Measurements from ENCODE around the gene ZDHHC23. TPM values are rescaled to one million over a fixed set of nuclear protein-coding genes. Genes with fewer than 3 reads are reported as not detected.

The ZDHHC23 gene, protein sequence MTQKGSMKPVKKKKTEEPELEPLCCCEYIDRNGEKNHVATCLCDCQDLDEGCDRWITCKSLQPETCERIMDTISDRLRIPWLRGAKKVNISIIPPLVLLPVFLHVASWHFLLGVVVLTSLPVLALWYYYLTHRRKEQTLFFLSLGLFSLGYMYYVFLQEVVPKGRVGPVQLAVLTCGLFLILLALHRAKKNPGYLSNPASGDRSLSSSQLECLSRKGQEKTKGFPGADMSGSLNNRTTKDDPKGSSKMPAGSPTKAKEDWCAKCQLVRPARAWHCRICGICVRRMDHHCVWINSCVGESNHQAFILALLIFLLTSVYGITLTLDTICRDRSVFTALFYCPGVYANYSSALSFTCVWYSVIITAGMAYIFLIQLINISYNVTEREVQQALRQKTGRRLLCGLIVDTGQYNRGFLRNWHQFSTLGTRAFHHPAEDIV
- total RNA-seq, result 1 to 10 TPM; 1.1 to 1.4 (median 1.3) TPM
- 1 to 10 TPM; 3.9 to 8.0 (median 4.2) TPM for polyA plus RNA-seq

DNA sequence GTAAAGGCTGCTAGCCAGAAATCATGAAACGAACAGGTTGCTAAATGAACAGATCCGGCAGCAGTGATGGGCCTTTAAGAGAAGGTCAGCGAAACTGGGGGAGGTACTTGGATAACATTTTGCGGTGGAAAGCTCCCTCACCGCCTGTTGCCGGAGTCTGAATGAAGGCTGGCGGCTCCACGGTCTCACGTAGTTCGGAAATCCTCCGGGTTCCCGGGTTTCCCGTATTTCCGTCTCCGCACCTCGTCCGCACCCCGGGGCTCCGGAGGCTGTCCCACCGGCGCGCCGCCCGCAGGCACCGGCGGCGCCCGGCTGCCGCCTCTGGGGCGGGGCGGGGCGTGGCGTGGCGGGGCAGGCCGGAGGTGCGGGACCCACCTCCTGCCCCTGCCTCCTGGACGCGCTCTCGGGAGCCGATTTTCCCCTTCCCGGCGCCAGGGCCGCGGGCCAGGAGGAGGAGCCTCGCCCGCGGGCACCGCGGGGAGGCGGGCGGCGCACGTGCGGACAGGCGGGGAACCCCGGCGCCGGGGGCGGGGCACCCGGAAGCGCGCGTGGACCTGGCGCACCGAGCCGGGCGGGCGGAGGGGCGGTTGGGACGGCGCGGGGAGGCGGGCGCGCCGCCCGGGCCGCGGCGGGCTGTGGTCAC lies at the start of gene ZDHHC23:
Gene ZDHHC23 (plus strand): TSS at position 642 of the 643 bp plus-strand sequence. CDS start 790 bp downstream, outside the sequence.
- Histone ChIP-seq H3K27ac (peak within 1 kb of the TSS; percentile 40 to 63 (median 61)), H3K36me3 (no peaks in the 10 kb centered on the region), H3K27me3 (no peaks in the 10 kb centered on the region), H3K9me3 (no peaks in the 10 kb centered on the region), H3K4me3 (peak within 1 kb of the TSS; percentile 58 to 82 (median 68)), H3K4me1 (peaks cover 0 to 11% (median 9%) of the 10 kb centered on the region in 4 donors)
- DNase-seq, result peak; percentile 84
- 1% methylated on average over 80 of the region's 80 CpGs for WGBS, 2 donors
- intact Hi-C loops (cut with DNase I), result loop anchor here (5.0 to 10.0 kb wide), 2 partner anchors 110 to 193 kb away; partner anchors contain the start of genes CCDC191 and QTRT2
- TF ChIP-seq POLR2AphosphoS5 (IDR thresholded peaks at IDR 0.05) (no peak), POLR2A (IDR thresholded peaks at IDR 0.05) (no peak), EP300 (IDR thresholded peaks at IDR 0.05) (no peak)
- TF ChIP-seq, protein P1, sequence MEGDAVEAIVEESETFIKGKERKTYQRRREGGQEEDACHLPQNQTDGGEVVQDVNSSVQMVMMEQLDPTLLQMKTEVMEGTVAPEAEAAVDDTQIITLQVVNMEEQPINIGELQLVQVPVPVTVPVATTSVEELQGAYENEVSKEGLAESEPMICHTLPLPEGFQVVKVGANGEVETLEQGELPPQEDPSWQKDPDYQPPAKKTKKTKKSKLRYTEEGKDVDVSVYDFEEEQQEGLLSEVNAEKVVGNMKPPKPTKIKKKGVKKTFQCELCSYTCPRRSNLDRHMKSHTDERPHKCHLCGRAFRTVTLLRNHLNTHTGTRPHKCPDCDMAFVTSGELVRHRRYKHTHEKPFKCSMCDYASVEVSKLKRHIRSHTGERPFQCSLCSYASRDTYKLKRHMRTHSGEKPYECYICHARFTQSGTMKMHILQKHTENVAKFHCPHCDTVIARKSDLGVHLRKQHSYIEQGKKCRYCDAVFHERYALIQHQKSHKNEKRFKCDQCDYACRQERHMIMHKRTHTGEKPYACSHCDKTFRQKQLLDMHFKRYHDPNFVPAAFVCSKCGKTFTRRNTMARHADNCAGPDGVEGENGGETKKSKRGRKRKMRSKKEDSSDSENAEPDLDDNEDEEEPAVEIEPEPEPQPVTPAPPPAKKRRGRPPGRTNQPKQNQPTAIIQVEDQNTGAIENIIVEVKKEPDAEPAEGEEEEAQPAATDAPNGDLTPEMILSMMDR (IDR thresholded peaks at IDR 0.05), result no peak

- H3K4me1 ChIP-seq, result no peaks in the 10 kb centered on the region
- TF ChIP-seq POLR2A (IDR thresholded peaks at IDR 0.05) (no peak), EP300 (IDR thresholded peaks at IDR 0.05) (no peak), POLR2AphosphoS5 (IDR thresholded peaks at IDR 0.05) (no peak)
- TF ChIP-seq, protein P1 (IDR thresholded peaks at IDR 0.05), result no peak
- no peak overlapping the region for H3K4me3 ChIP-seq
- 80 to 94% methylated on average over 2 of the region's 2 CpGs for WGBS, 2 donors
- intact Hi-C loops (cut with DNase I), result no loop called here
- H3K36me3 ChIP-seq, result no peaks in the 10 kb centered on the region
- no peaks in the 10 kb centered on the region for H3K9me3 ChIP-seq
- no peaks in the 10 kb centered on the region for H3K27me3 ChIP-seq
- no peak for DNase-seq
- H3K27ac ChIP-seq, result no peak overlapping the region
These were observed 48.9 kb upstream of the ZDHHC23 start for GRCh38 chr3:113898892-113899291.

- intact Hi-C loops (cut with DNase I), result no loop called here
- TF ChIP-seq EP300 (IDR thresholded peaks at IDR 0.05) (no peak), POLR2AphosphoS5 (IDR thresholded peaks at IDR 0.05) (no peak), POLR2A (IDR thresholded peaks at IDR 0.05) (no peak)
- TF ChIP-seq, protein P1 (IDR thresholded peaks at IDR 0.05), result no peak
- H3K27me3 ChIP-seq, result no peaks in the 10 kb centered on the region
- H3K4me1 ChIP-seq, result no peaks in the 10 kb centered on the region
- 20 to 67% methylated on average over 4 of the region's 4 CpGs for WGBS, 2 donors
- no peaks in the 10 kb centered on the region for H3K36me3 ChIP-seq
- no peaks in the 10 kb centered on the region for H3K9me3 ChIP-seq
- DNase-seq, result no peak
- no peak overlapping the region for H3K27ac ChIP-seq
- H3K4me3 ChIP-seq, result no peak overlapping the region
These were observed 41.2 kb upstream of the ZDHHC23 start for GRCh38 chr3:113906568-113907140.

DNA sequence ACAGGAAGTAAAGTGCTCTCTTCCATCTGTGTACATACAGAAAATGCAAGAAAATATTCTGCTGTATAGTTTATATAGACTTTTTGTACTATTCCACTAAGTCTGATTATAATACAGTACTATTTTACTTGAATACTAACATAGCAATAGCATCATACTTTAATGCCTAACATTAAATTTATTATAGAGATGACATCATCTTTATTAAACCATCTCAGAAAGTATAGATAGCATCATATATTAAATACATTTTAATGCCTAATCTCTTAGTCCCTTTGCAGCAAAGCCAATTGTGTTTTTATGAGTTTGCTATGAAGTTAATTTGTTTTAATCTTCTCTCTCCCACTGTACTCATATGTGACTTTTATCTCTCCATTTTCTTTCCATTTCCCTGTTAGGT lies 39.7 kb upstream of the ZDHHC23 start:
- TF ChIP-seq EP300 (IDR thresholded peaks at IDR 0.05) (no peak), POLR2AphosphoS5 (IDR thresholded peaks at IDR 0.05) (no peak), POLR2A (IDR thresholded peaks at IDR 0.05) (no peak)
- TF ChIP-seq, protein P1 (IDR thresholded peaks at IDR 0.05), result no peak
- Histone ChIP-seq H3K27me3 (no peaks in the 10 kb centered on the region), H3K4me1 (no peaks in the 10 kb centered on the region), H3K4me3 (no peak overlapping the region), H3K36me3 (no peaks in the 10 kb centered on the region), H3K9me3 (no peaks in the 10 kb centered on the region), H3K27ac (no peak overlapping the region)
- no peak for DNase-seq
- intact Hi-C loops (cut with DNase I), result no loop called here

All from sigmoid colon (tissue), 7 donors.